Muscle layer of colon (tissue), 2 donors: ENCODE results near the gene NOTUM.

Source experiments
- H3K27ac ChIP-seq: one replicate; pipeline ENCODE4 v1.7.0; 2013; ENCODE audit warnings: low read depth, mild to moderate bottlenecking, low read length, moderate library complexity
- H3K27me3 ChIP-seq, 2 donors: one replicate each; pipeline ENCODE4 v1.7.0; 2013; ENCODE audit warnings: low read length in 2 of 2, mild to moderate bottlenecking in 2 of 2; ENCODE audit not compliant: insufficient read depth in 2 of 2, control insufficient read depth in 1 of 2
- H3K36me3 ChIP-seq: one replicate; pipeline ENCODE4 v1.7.0; 2013; ENCODE audit warnings: mild to moderate bottlenecking, low read length; ENCODE audit not compliant: insufficient read depth
- H3K4me1 ChIP-seq: one replicate; pipeline ENCODE4 v1.7.0; 2013; ENCODE audit warnings: mild to moderate bottlenecking, low read length; ENCODE audit not compliant: insufficient read depth
- H3K4me3 ChIP-seq, 2 donors: one replicate each; pipeline ENCODE4 v1.7.0; 2013; ENCODE audit warnings: low read length in 2 of 2, low read depth in 1 of 2, mild to moderate bottlenecking in 1 of 2, moderate library complexity in 1 of 2
- H3K9ac ChIP-seq: one replicate; pipeline ENCODE4 v1.7.0; 2013; ENCODE audit warnings: low read length
- H3K9me3 ChIP-seq: one replicate; pipeline ENCODE4 v1.7.0; 2013; ENCODE audit warnings: mild to moderate bottlenecking, low read length
- donor health status: abdominal sarcoma.
- donor health status: Adenocarcinoma of cecum.

The NOTUM gene

DNA sequence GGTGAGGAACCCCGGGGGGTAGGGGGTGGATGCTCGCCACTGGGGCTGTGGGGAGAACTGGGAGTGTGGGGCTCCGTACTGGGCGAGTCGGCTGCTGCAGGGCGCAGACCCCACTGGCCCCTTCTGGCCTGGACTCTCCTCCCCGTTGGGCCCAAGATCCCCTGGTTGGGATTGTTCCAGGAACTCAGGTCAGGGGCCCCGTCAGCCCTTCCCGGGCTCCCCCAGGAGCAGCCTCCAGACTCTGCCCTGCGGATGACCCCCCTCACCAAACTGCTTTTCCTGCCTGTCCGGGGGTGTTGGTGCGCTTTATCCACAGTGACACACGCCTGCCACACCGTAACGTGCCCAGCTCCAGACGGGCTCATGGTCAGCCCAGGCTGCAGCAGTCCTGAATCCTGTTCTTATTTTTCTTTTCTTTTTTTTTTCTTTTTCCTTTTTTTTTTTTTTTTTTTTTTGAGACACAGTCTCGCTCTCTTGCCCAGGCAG is 40.6 kb upstream of the NOTUM start:
- Histone ChIP-seq H3K9me3 (no peaks in the 10 kb centered on the region), H3K36me3 (no peaks in the 10 kb centered on the region), H3K4me1 (peaks cover 33% of the 10 kb centered on the region), H3K27ac (no peak overlapping the region), H3K9ac (no peak overlapping the region), H3K27me3 (no peaks in the 10 kb centered on the region), H3K4me3 (no peak overlapping the region)

- H3K27ac ChIP-seq, result no peak overlapping the region
- H3K9me3 ChIP-seq, result no peaks in the 10 kb centered on the region
- no peak overlapping the region for H3K9ac ChIP-seq
- H3K4me3 ChIP-seq, result no peak overlapping the region
- no peaks in the 10 kb centered on the region for H3K36me3 ChIP-seq
- peaks cover 27% of the 10 kb centered on the region for H3K4me1 ChIP-seq
- no peaks in the 10 kb centered on the region for H3K27me3 ChIP-seq
Observed at GRCh38 chr17:82000803-82001570, 40.0 kb upstream of the NOTUM start.

DNA sequence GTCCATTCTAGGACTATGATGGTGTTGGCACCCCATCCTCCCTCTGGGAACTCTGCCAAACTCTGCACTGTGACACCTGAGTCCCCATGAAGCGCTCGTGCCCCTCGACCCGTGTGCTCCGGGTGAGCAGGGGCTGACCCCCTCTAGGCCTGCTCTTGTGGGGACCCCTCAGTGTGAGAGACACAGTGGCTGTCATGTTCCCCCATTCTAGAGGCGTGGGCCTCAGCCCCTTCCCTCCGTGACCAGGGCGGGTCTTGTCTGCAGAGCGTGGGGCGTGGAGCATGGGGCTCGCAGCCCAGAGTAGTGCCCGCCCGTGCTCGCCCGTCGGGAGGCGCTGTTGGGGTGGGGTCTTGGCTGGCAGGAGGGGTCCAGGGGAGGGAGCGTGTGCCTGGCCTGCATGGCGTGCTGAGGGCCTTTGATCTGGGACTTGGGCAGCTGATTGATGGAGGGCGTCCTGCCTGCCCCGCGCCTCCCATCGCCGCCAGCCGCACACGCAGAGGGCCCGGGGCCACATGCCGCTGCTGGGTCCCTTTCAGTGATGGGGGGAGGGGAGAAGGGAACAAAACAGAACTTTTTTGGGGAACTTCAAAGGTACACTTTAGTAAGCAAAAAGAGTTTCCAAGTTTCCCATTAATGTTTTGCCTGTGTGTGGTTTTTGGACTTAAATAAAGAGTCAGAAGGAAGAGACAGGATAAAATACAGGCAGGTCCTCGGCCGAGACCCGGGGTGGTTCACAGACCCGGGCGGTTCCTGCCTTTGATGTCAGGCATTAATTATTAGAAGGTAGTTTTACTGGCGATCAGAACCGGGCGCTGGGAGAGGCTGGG is 39.2 kb upstream of the NOTUM start:
- H3K9me3 ChIP-seq, result no peaks in the 10 kb centered on the region
- H3K27me3 ChIP-seq, result no peaks in the 10 kb centered on the region
- no peak overlapping the region for H3K27ac ChIP-seq
- no peaks in the 10 kb centered on the region for H3K36me3 ChIP-seq
- H3K4me3 ChIP-seq, result no peak overlapping the region
- H3K4me1 ChIP-seq, result peaks cover 19% of the 10 kb centered on the region
- no peak overlapping the region for H3K9ac ChIP-seq

GRCh38 chr17:81999587-81999975 is 38.6 kb upstream of the NOTUM start:
- Histone ChIP-seq H3K27me3 (no peaks in the 10 kb centered on the region), H3K36me3 (no peaks in the 10 kb centered on the region), H3K9me3 (no peaks in the 10 kb centered on the region), H3K4me3 (no peak overlapping the region), H3K4me1 (peaks cover 18% of the 10 kb centered on the region), H3K27ac (no peak overlapping the region), H3K9ac (no peak overlapping the region)

DNA sequence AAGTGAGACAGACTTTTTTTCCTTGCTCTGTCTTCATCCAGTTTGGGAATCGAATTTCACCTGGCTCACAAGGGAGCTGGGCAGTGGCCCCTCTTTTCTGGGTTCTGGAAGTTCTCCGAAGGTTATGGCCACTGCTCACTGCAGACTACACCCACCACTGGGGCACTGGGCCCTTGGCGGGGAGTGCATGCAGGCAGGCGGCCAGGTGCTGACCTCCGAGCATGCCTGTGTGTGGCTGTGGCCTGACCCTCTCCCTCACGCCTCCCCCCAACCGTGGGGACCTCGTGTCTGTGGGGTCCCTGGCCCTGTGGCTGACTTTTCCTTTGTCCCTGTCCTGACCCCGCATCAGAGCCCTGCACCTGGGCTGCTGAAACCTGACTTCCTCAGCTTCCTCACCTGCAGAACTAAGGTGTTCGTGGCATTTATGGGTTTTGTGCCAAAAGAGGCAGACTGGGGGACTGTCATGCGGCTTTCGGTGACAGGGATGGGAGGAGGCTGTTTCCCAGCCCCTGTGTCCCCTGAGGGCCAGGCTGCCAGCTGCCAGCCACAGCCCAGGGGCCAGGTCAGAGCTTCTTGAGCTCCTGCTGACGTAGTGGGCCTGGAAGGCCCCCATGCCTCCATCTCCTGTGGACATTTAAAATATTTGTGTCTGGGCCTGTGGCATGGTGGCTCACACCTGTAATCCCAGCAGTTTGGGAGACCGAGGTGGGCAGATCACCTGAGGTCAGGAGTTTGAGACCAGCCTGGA is 37.9 kb upstream of the NOTUM start:
- Histone ChIP-seq H3K4me1 (peaks cover 11% of the 10 kb centered on the region), H3K36me3 (no peaks in the 10 kb centered on the region), H3K4me3 (no peak overlapping the region), H3K27ac (no peak overlapping the region), H3K9me3 (no peaks in the 10 kb centered on the region), H3K27me3 (no peaks in the 10 kb centered on the region), H3K9ac (no peak overlapping the region)

DNA sequence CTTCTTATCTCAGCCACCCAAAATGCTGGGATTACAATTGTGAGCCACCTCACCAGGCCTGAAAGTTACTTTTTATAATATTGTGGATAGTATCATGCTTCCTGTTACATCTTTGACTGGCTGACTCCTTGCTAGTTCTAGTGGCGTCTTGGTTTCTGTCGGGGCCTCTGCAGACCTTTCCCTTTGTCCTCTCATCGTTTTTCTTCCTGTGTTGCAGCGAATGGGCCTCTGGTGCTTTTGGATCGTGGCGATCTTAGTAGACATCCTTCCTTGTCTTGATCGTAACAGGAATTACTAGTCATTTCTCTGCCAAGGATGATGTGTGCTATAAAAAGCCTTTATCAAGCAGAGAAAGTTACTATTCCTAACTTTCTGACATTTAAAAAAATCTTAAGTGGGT is 37.2 kb upstream of the NOTUM start:
- Histone ChIP-seq H3K4me3 (no peak overlapping the region), H3K9ac (no peak overlapping the region), H3K27me3 (no peaks in the 10 kb centered on the region), H3K27ac (no peak overlapping the region), H3K36me3 (no peaks in the 10 kb centered on the region), H3K4me1 (peaks cover 6% of the 10 kb centered on the region), H3K9me3 (no peaks in the 10 kb centered on the region)

- Histone ChIP-seq H3K36me3 (no peaks in the 10 kb centered on the region), H3K9me3 (no peaks in the 10 kb centered on the region), H3K27ac (no peak overlapping the region), H3K27me3 (no peaks in the 10 kb centered on the region), H3K4me1 (peaks cover 10% of the 10 kb centered on the region), H3K4me3 (no peak overlapping the region), H3K9ac (no peak overlapping the region)
Observed at GRCh38 chr17:81996757-81997441, 35.9 kb upstream of the NOTUM start.

DNA sequence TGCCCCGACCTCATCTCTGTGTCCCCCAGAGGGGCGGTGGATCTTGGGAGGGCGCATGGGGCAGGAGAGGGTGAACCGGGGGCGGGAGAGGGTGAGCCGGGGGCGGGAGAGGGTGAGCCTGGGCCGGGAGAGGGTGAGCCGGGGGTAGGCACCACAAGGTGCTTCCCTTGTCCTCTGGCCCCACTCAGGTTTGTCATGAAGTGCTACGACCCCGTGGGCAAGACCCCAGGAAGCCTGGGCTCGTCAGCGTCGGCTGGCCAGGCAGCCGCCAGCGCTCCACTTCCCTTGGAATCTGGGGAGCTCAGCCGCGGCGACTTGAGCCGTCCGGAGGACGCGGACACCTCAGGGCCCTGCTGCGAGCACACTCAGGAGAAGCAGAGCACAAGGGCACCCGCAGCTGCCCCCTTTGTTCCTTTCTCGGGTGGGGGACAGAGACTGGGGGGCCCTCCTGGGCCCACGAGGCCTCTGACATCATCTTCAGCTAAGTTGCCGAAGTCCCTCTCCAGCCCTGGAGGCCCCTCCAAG is 35.3 kb upstream of the NOTUM start:
- no peaks in the 10 kb centered on the region for H3K9me3 ChIP-seq
- no peak overlapping the region for H3K9ac ChIP-seq
- H3K27me3 ChIP-seq, result no peaks in the 10 kb centered on the region
- no peaks in the 10 kb centered on the region for H3K36me3 ChIP-seq
- H3K4me3 ChIP-seq, result no peak overlapping the region
- no peak overlapping the region for H3K27ac ChIP-seq
- peaks cover 13% of the 10 kb centered on the region for H3K4me1 ChIP-seq

DNA sequence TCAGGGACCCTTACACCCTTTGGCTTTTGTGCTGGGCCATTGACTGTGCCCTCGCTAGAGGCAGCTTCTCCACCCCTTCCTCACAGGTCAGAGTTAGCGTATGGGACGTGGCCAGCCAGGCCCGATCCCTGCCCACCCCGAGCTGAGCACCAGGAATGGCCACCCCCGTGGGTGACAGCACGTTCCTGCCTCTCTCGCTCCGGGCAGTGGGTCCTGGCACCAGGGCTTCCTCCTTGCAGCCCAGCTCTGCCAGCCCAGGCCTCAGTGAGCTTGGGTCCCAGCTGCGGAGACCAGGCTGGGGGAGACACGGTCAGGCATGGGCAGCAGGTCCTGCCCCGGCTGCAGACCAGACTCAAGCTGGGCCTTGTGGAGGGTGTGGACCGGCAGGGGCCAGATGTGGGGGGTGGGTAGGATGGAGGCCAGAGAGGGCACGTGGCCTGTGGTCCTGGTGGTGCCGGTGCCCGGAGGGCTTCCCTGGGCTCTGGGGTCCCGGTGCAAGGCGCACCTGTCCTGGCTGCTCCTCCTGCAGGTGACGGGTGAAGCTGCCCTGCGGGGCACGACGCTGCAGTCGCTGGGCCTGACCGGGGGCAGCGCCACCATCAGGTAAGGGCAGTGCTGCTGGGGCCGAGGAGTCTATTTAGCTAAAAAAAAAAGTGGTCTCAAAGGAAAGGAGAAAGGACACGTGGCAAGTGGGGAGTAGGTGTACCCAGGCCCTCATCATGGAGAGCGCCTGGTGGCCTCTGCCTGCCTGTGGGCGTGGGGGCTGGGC is 34.7 kb upstream of the NOTUM start:
- H3K4me1 ChIP-seq, result peaks cover 17% of the 10 kb centered on the region
- H3K9me3 ChIP-seq, result no peaks in the 10 kb centered on the region
- H3K36me3 ChIP-seq, result no peaks in the 10 kb centered on the region
- no peaks in the 10 kb centered on the region for H3K27me3 ChIP-seq
- no peak overlapping the region for H3K27ac ChIP-seq
- H3K9ac ChIP-seq, result no peak overlapping the region
- H3K4me3 ChIP-seq, result no peak overlapping the region

DNA sequence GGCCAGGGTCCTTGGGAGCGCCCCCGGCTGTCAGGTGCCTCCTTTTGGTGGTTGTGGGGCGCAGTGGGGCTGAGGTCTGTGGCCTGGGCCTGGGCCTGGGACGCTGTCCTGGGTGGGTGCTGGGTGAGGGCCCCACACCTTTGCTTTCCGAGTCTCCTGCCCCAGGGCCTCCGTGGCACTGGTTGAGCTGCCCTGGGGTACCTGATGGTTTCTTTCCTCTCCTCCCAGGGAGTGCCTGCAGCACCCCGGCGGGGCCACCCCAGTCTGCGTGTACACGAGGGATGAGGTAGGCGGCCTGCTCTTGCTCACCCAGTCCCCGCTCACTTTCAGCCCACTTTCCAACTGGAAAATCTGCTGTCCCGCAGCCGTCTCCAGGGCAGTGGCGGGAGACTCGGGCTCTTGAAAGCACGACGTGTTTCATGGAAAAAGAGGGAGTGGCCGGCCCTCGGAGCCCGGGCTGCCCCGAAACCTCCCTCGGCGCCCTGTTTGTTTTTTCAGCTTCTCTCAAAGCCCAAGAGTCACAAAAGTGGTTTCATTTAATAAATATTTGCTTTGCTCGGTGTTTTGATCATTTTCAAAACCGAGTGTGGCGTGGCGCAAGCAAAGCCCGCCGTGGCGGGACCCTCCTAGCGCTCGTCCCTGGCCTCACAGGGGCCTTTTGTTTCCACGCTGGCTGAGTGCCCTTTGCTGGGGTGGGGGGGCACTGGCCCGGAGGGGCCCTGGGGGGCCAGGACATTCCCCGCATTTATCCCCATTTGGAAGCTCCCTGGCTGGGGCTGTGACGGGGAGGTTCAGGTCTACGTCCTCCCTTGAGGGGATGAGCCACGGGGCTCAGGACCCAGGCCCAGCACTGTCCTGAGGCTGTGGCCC is 33.8 kb upstream of the NOTUM start:
- H3K9ac ChIP-seq, result no peak overlapping the region
- no peak overlapping the region for H3K4me3 ChIP-seq
- H3K9me3 ChIP-seq, result no peaks in the 10 kb centered on the region
- no peak overlapping the region for H3K27ac ChIP-seq
- H3K36me3 ChIP-seq, result no peaks in the 10 kb centered on the region
- H3K4me1 ChIP-seq, result peaks cover 17% of the 10 kb centered on the region
- no peaks in the 10 kb centered on the region for H3K27me3 ChIP-seq
